Measurements from ENCODE around the gene RIMBP2.
A peak's percentile ranks its signal among the peaks of the same experiment; 100 is the strongest.

DNA sequence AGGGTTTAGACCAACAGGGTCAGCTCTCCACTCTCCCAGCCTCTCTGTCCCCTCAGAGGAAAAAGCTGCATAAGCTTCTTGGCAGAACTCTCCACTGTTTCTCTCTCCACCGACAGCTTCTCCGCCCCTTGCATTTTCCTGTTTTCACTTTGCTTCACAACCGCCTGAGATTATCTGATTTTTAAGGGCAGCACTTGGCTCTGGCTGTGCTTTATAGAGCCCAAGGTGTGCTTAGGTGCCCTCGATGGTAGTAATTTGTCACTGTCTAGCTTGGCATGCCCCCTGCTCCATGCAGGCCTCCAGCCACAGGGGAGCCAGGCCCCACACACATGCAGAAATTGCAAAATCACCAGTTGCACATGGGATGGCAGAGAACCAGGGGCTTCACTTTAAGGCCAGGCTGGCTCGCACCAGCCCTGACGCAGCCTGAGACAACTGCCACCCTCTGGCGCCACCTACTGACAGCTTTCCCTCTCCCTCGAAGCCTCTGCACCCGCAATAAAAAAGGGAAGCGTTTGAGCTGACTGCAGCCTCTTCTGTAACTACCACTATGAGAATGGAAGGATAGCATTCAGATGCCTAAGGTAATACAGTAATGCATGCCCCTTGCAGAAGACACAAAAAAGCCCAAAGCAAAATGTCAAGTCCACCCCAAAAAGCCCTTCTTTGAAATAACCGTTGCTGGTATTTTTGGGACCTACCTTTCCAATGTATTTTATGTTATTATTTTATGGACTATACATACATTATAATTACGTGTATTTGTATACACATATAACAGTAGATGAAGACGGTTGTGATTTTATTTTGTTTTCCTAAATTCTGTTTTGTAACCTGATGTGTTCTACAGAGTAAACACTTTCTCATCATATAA lies 32.0 kb upstream of the RIMBP2 start:
- TF ChIP-seq, protein P1, sequence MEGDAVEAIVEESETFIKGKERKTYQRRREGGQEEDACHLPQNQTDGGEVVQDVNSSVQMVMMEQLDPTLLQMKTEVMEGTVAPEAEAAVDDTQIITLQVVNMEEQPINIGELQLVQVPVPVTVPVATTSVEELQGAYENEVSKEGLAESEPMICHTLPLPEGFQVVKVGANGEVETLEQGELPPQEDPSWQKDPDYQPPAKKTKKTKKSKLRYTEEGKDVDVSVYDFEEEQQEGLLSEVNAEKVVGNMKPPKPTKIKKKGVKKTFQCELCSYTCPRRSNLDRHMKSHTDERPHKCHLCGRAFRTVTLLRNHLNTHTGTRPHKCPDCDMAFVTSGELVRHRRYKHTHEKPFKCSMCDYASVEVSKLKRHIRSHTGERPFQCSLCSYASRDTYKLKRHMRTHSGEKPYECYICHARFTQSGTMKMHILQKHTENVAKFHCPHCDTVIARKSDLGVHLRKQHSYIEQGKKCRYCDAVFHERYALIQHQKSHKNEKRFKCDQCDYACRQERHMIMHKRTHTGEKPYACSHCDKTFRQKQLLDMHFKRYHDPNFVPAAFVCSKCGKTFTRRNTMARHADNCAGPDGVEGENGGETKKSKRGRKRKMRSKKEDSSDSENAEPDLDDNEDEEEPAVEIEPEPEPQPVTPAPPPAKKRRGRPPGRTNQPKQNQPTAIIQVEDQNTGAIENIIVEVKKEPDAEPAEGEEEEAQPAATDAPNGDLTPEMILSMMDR (IDR thresholded peaks at IDR 0.05; ENCODE audit: insufficient read depth, low read length), result peak; percentile 81
- no peak for TF ChIP-seq POLR2AphosphoS5 (IDR thresholded peaks at IDR 0.05; ENCODE audit: low read depth)

Measured in HL-60 (cell line).